Dermis microvascular lymphatic vessel endothelial cell (primary cell): Measurements from ENCODE around the gene PLPP7. TPM values are rescaled to one million over a fixed set of nuclear protein-coding genes. Genes with fewer than 3 reads are reported as not detected.
"Not testable (repeated sequence)": the region's sequence is repeated elsewhere in the genome, so short reads cannot be mapped to it uniquely, and the experiment has no call there.

Experiments
- DNase-seq, 2 donors: peaks; one replicate each; pipeline versions ENCODE4 v3.0.0 to v3.0.0-alpha.2; 2010; ENCODE audit warnings: low read depth in 2 of 2
- total RNA-seq: library from RNA; depleted of rRNA; stranded (reverse); fragments of >200 nt; gene quantifications from 2 replicates; pipeline ENCODE4 v1.2.1, GENCODE V29; 2014

Gene PLPP7
- total RNA-seq, 1 donor from 2014 or later, result 2.3 TPM

- DNase-seq, result peak in 1 of 2 donors; percentile 95
These were observed 41.5 kb downstream of the PLPP7 start for GRCh38 chr9:131330814-131331600.

GRCh38 chr9:131331996-131332395, 42.5 kb downstream of the PLPP7 start:
- DNase-seq, result not testable (repeated sequence)

- DNase-seq, result no peak
These were observed 44.5 kb downstream of the PLPP7 start for GRCh38 chr9:131333771-131334628.

- peak in 1 of 2 donors; percentile 45 for DNase-seq
These were observed 45.3 kb downstream of the PLPP7 start for GRCh38 chr9:131334629-131335367.

GRCh38 chr9:131335368-131335755, 45.8 kb downstream of the PLPP7 start:
- DNase-seq, result no peak

GRCh38 chr9:131337131-131337848, 47.8 kb downstream of the PLPP7 start:
- no peak for DNase-seq

GRCh38 chr9:131339212-131339611, 49.7 kb downstream of the PLPP7 start:
- not testable (repeated sequence) for DNase-seq

GRCh38 chr9:131344931-131345535, 55.5 kb downstream of the PLPP7 start:
- DNase-seq, result not testable (repeated sequence)

- DNase-seq, result no peak
These were observed 57.0 kb downstream of the PLPP7 start for GRCh38 chr9:131346559-131346958.

- DNase-seq, result no peak
These were observed 58.0 kb downstream of the PLPP7 start for GRCh38 chr9:131347376-131348020.

- no peak for DNase-seq
These were observed 59.4 kb downstream of the PLPP7 start for GRCh38 chr9:131348631-131349521.

- DNase-seq, result no peak
These were observed 60.0 kb downstream of the PLPP7 start for GRCh38 chr9:131349522-131349880.

- peak; percentile 61 to 81 for DNase-seq
These were observed 60.5 kb downstream of the PLPP7 start for GRCh38 chr9:131349881-131350563.

- not testable (repeated sequence) for DNase-seq
These were observed 67.0 kb downstream of the PLPP7 start for GRCh38 chr9:131356479-131356878.

- no peak for DNase-seq
These were observed 69.0 kb downstream of the PLPP7 start for GRCh38 chr9:131358556-131358955.
